Measurements from ENCODE around the gene GFRA1. TPM values are rescaled to one million over a fixed set of nuclear protein-coding genes. Genes with fewer than 3 reads are reported as not detected.

The GFRA1 gene
- total RNA-seq, 1 donor from 2014 or later: 0.59 TPM

- intact Hi-C loops (cut with DNase I): no loop called here
- no peak for DNase-seq (ENCODE audit: low spot score)
Observed at GRCh38 chr10:116112232-116113231, 160.5 kb downstream of the GFRA1 start.

- no peak for DNase-seq (ENCODE audit: low spot score)
- intact Hi-C loops (cut with DNase I): no loop called here
Observed at GRCh38 chr10:116111483-116112095, 161.4 kb downstream of the GFRA1 start.

- no peak for DNase-seq (ENCODE audit: low spot score)
- intact Hi-C loops (cut with DNase I): no loop called here
Observed at GRCh38 chr10:116110736-116111135, 162.3 kb downstream of the GFRA1 start.

- intact Hi-C loops (cut with DNase I): no loop called here
Observed at GRCh38 chr10:116109881-116110280, 163.1 kb downstream of the GFRA1 start.

GRCh38 chr10:116109481-116109880 is 163.5 kb downstream of the GFRA1 start:
- no peak for DNase-seq (ENCODE audit: low spot score)

More at GRCh38 chr10:116109881-116110280, 163.1 kb downstream of the GFRA1 start:
- no peak for DNase-seq (ENCODE audit: low spot score)

GRCh38 chr10:116108095-116108494 is 164.9 kb downstream of the GFRA1 start:
- DNase-seq (ENCODE audit: low spot score): no peak
- intact Hi-C loops (cut with DNase I): no loop called here

More at GRCh38 chr10:116109481-116109880, 163.5 kb downstream of the GFRA1 start:
- intact Hi-C loops (cut with DNase I): no loop called here

- intact Hi-C loops (cut with DNase I): no loop called here
- no peak for DNase-seq (ENCODE audit: low spot score)
Observed at GRCh38 chr10:116106611-116107010, 166.4 kb downstream of the GFRA1 start.

- intact Hi-C loops (cut with DNase I): no loop called here
- DNase-seq (ENCODE audit: low spot score): no peak
Observed at GRCh38 chr10:116105264-116105663, 167.7 kb downstream of the GFRA1 start.

- DNase-seq (ENCODE audit: low spot score): no peak
Observed at GRCh38 chr10:116104210-116104932, 168.6 kb downstream of the GFRA1 start.

GRCh38 chr10:116103668-116104067 is 169.3 kb downstream of the GFRA1 start:
- intact Hi-C loops (cut with DNase I): no loop called here
- no peak for DNase-seq (ENCODE audit: low spot score)

More at GRCh38 chr10:116104210-116104932, 168.6 kb downstream of the GFRA1 start:
- intact Hi-C loops (cut with DNase I): no loop called here

GRCh38 chr10:116101616-116102315 is 171.2 kb downstream of the GFRA1 start:
- no peak for DNase-seq (ENCODE audit: low spot score)
- intact Hi-C loops (cut with DNase I): no loop called here

GRCh38 chr10:116100984-116101383 is 172.0 kb downstream of the GFRA1 start:
- intact Hi-C loops (cut with DNase I): no loop called here
- DNase-seq (ENCODE audit: low spot score): no peak

GRCh38 chr10:116099023-116099420 is 174.0 kb downstream of the GFRA1 start:
- intact Hi-C loops (cut with DNase I): no loop called here
- DNase-seq (ENCODE audit: low spot score): no peak

- intact Hi-C loops (cut with DNase I): no loop called here
- no peak for DNase-seq (ENCODE audit: low spot score)
Observed at GRCh38 chr10:116098411-116099022, 174.5 kb downstream of the GFRA1 start.

- DNase-seq (ENCODE audit: low spot score): no peak
- intact Hi-C loops (cut with DNase I): no loop called here
Observed at GRCh38 chr10:116097239-116097784, 175.7 kb downstream of the GFRA1 start.

GRCh38 chr10:116096526-116096925 is 176.5 kb downstream of the GFRA1 start:
- intact Hi-C loops (cut with DNase I): no loop called here
- no peak for DNase-seq (ENCODE audit: low spot score)

GRCh38 chr10:116094356-116094755 is 178.7 kb downstream of the GFRA1 start:
- intact Hi-C loops (cut with DNase I): no loop called here

GRCh38 chr10:116093031-116093430 is 180.0 kb downstream of the GFRA1 start:
- intact Hi-C loops (cut with DNase I): no loop called here
- no peak for DNase-seq (ENCODE audit: low spot score)

More at GRCh38 chr10:116094356-116094755, 178.7 kb downstream of the GFRA1 start:
- no peak for DNase-seq (ENCODE audit: low spot score)

GRCh38 chr10:116088985-116089384 is 184.0 kb downstream of the GFRA1 start:
- intact Hi-C loops (cut with DNase I): no loop called here
- no peak for DNase-seq (ENCODE audit: low spot score)

All from cardiac septum (tissue), 1 donor.